LHCN-M2 (cell line): ENCODE measurements around the gene ACAD10. TPM values are rescaled to one million over a fixed set of nuclear protein-coding genes. Genes with fewer than 3 reads are reported as not detected.
"Not testable (repeated sequence)": the region's sequence is repeated elsewhere in the genome, so short reads cannot be mapped to it uniquely, and the experiment has no call there.

Experiments used
- DNase-seq: peaks from one replicate; pipeline ENCODE4 v3.0.0-alpha.2; 2012; ENCODE audit warnings: low read depth
- total RNA-seq: library from RNA; depleted of rRNA; stranded (reverse); fragments of >200 nt; gene quantifications from 2 replicates; pipeline ENCODE4 v1.2.3, GENCODE V29; 2014

The ACAD10 gene
- total RNA-seq, 1 experiment from 2014 or later = 11.8 TPM

- DNase-seq = no peak
Observed at GRCh38 chr12:111748867-111749266, 63.0 kb downstream of the ACAD10 start.

- DNase-seq = no peak
Observed at GRCh38 chr12:111749391-111749790, 63.5 kb downstream of the ACAD10 start.

GRCh38 chr12:111753144-111753881 is 67.5 kb downstream of the ACAD10 start:
- DNase-seq = peak; percentile 40

GRCh38 chr12:111754671-111755070 is 68.8 kb downstream of the ACAD10 start:
- no peak for DNase-seq

- DNase-seq = no peak
Observed at GRCh38 chr12:111756196-111756595, 70.3 kb downstream of the ACAD10 start.

GRCh38 chr12:111756681-111757080 is 70.8 kb downstream of the ACAD10 start:
- no peak for DNase-seq

GRCh38 chr12:111757361-111758119 is 71.7 kb downstream of the ACAD10 start:
- DNase-seq = peak; percentile 81

GRCh38 chr12:111758120-111758561 is 72.3 kb downstream of the ACAD10 start:
- DNase-seq = peak; percentile 27

- DNase-seq = no peak
Observed at GRCh38 chr12:111759271-111759670, 73.4 kb downstream of the ACAD10 start.

- peak; percentile 61 for DNase-seq
Observed at GRCh38 chr12:111759991-111760390, 74.1 kb downstream of the ACAD10 start.

- DNase-seq = no peak
Observed at GRCh38 chr12:111761099-111761498, 75.2 kb downstream of the ACAD10 start.

GRCh38 chr12:111761706-111762105 is 75.9 kb downstream of the ACAD10 start:
- no peak for DNase-seq

GRCh38 chr12:111763552-111763951 is 77.7 kb downstream of the ACAD10 start:
- DNase-seq = not testable (repeated sequence)

- no peak for DNase-seq
Observed at GRCh38 chr12:111764120-111764821, 78.4 kb downstream of the ACAD10 start.

GRCh38 chr12:111766608-111767361 is 80.9 kb downstream of the ACAD10 start, which contains the start of gene ALDH2:
ALDH2 (plus strand) TSS chr12:111766933; CDS start chr12:111766983, 50 bp downstream.
- no peak for DNase-seq

- DNase-seq = no peak
Observed at GRCh38 chr12:111767362-111768158, 81.7 kb downstream of the ACAD10 start.

- DNase-seq = no peak
Observed at GRCh38 chr12:111768159-111768895, 82.5 kb downstream of the ACAD10 start.

GRCh38 chr12:111769599-111769998 is 83.7 kb downstream of the ACAD10 start:
- no peak for DNase-seq

GRCh38 chr12:111773801-111774551 is 88.1 kb downstream of the ACAD10 start:
- peak; percentile 77 for DNase-seq
